HCT116 (cell line): ENCODE measurements around the gene C1S. TPM values are rescaled to one million over a fixed set of nuclear protein-coding genes. Genes with fewer than 3 reads are reported as not detected.

Source experiments
- ATAC-seq: fragments of 200-7000 bp; cut with Tn5 transposase; 2 replicates; pipeline ENCODE4 v1.9.1; 2020; ENCODE audit warnings: mild to moderate bottlenecking, moderate library complexity
- BruUV-seq: library from RNA; stranded (reverse); fragments of 400-500 nt; replicated peaks from 2 replicates; lab custom pipeline; 2021; lab: Mats Ljungman, UMichigan
- CTCF ChIA-PET: fragments of 300-600 bp; sonication (Branson Sonifier 250); formaldehyde crosslinking; loops from one replicate; lab custom pipeline; 2021; ENCODE audit warnings: antibody characterized with exemption; lab: Charles Lee
- POLR2A ChIA-PET: fragments of 300-600, 350-600 bp; sonication (Branson Sonifier 250); formaldehyde crosslinking; loops from one replicate; lab custom pipeline; 2021; ENCODE audit warnings: antibody characterized with exemption; lab: Charles Lee
- RAD21 ChIA-PET, 2 experiments: fragments of 300-600 bp; sonication (Branson Sonifier 250); formaldehyde crosslinking; loops; one replicate each; lab custom pipeline; 2023; ENCODE audit warnings: low total read pairs in 2 of 2; ENCODE audit not compliant: uncharacterized antibody in 2 of 2, unreplicated experiment in 2 of 2, low non-redundant PET in 1 of 2; lab: Charles Lee
- DNase-seq: peaks from one replicate; pipeline ENCODE4 v3.0.0-alpha.2; 2010; ENCODE audit warnings: low read depth, low spot score
- H2AFZ ChIP-seq: fragments of 200-600 bp; shearing (Covaris generic), sonication (generic); 2 replicates; pipeline ENCODE4 v1.6.1; 2017; ENCODE audit warnings: low read depth, mixed run types, mixed read lengths, antibody characterized with exemption, low read length; ENCODE audit not compliant: poor library complexity, severe bottlenecking
- H3K27ac ChIP-seq: 2 replicates; pipeline ENCODE4 v1.5.1; 2012; ENCODE audit warnings: low read depth, low read length
- H3K27me3 ChIP-seq: fragments of 200-600 bp; sonication (generic); 2 replicates; pipeline ENCODE4 v1.6.1; 2016; ENCODE audit warnings: mixed run types, low read length, mixed read lengths; ENCODE audit not compliant: insufficient read depth
- H3K36me3 ChIP-seq, 2 experiments: fragments of 200-500 bp in 1 of 2; fragments of 200-600 bp in 1 of 2; sonication (Bioruptor generic) in 1 of 2; sonication (generic) in 1 of 2; 2 replicates each; pipeline versions ENCODE4 v1.5.1 to v1.6.1; 2014 to 2016; ENCODE audit warnings: low read length in 2 of 2, inconsistent platforms in 1 of 2, mixed read lengths in 1 of 2, mixed run types in 1 of 2; ENCODE audit not compliant: insufficient read depth in 2 of 2, control insufficient read depth in 1 of 2
- H3K4me1 ChIP-seq, 2 experiments: fragments of 200-600 bp in 1 of 2; sonication (generic) in 1 of 2; 2 replicates each; pipeline versions ENCODE4 v1.5.1 to v1.6.1; 2012 to 2017; ENCODE audit warnings: low read length in 2 of 2, inconsistent platforms in 1 of 2, mild to moderate bottlenecking in 1 of 2, mixed read lengths in 1 of 2, mixed run types in 1 of 2, moderate library complexity in 1 of 2; ENCODE audit not compliant: insufficient read depth in 2 of 2, control insufficient read depth in 1 of 2
- H3K4me2 ChIP-seq: fragments of 200-600 bp; sonication (generic); 2 replicates; pipeline ENCODE4 v1.6.1; 2017; ENCODE audit warnings: mixed run types, low read length, mixed read lengths
- H3K4me3 ChIP-seq, 2 experiments: fragments of 200-600 bp in 1 of 2; sonication (generic) in 1 of 2; replicated peaks in 1 of 2; 2 replicates each; pipeline ENCODE4 v1.5.1; 2011 to 2016; ENCODE audit warnings: low read length in 2 of 2, control low read depth in 1 of 2, low read depth in 1 of 2, mild to moderate bottlenecking in 1 of 2, mixed read lengths in 1 of 2, mixed run types in 1 of 2
- H3K79me2 ChIP-seq: fragments of 200-600 bp; sonication (generic); 2 replicates; pipeline ENCODE4 v1.6.1; 2017; ENCODE audit warnings: mild to moderate bottlenecking, mixed run types, low read length, moderate library complexity, mixed read lengths; ENCODE audit not compliant: insufficient read depth
- H3K9ac ChIP-seq: fragments of 200-600 bp; sonication (generic); 2 replicates; pipeline ENCODE4 v1.6.1; 2016; ENCODE audit warnings: low read length, mixed read lengths
- H3K9me2 ChIP-seq: fragments of 200-600 bp; sonication (generic), shearing (Covaris generic); 2 replicates; pipeline ENCODE4 v1.6.1; 2017; ENCODE audit warnings: mixed run types, mild to moderate bottlenecking, moderate library complexity; ENCODE audit not compliant: insufficient read depth
- H3K9me3 ChIP-seq, 2 experiments: fragments of 200-500 bp in 1 of 2; fragments of 200-600 bp in 1 of 2; sonication (Bioruptor generic) in 1 of 2; sonication (generic) in 1 of 2; 2 replicates each; pipeline ENCODE4 v1.6.1; 2014 to 2017; ENCODE audit warnings: low read length in 2 of 2, mixed read lengths in 2 of 2, inconsistent platforms in 1 of 2, low read depth in 1 of 2, mild to moderate bottlenecking in 1 of 2, mixed run types in 1 of 2, moderate library complexity in 1 of 2; ENCODE audit not compliant: control insufficient read depth in 1 of 2, insufficient read depth in 1 of 2
- H4K20me1 ChIP-seq: fragments of 200-600 bp; sonication (generic), shearing (Covaris generic); 2 replicates; pipeline ENCODE4 v1.6.1; 2017; ENCODE audit warnings: mixed run types, mild to moderate bottlenecking, moderate library complexity; ENCODE audit not compliant: insufficient read depth
- ATF3 ChIP-seq: IDR thresholded peaks from 2 replicates; pipeline ENCODE4 v1.6.1; 2012
- CBX3 ChIP-seq: IDR thresholded peaks from 2 replicates; pipeline ENCODE4 v1.6.1; 2012; ENCODE audit warnings: low read depth
- CEBPB ChIP-seq: IDR thresholded peaks from 2 replicates; pipeline ENCODE4 v1.6.1; 2012; ENCODE audit warnings: low read depth
- CTCF ChIP-seq, 3 experiments: fragments of 200-600 bp in 1 of 3; sonication (generic) in 1 of 3; IDR thresholded peaks in 2 of 3; conservative IDR thresholded peaks in 1 of 3; 2 replicates each; pipeline ENCODE4 v1.5.1; 2012 to 2017; ENCODE audit warnings: low read depth in 2 of 3, low read length in 2 of 3, antibody characterized with exemption in 1 of 3, borderline replicate concordance in 1 of 3, control low read depth in 1 of 3, mild to moderate bottlenecking in 1 of 3, mixed read lengths in 1 of 3, mixed run types in 1 of 3, moderate library complexity in 1 of 3; ENCODE audit not compliant: insufficient read depth in 1 of 3
- ELF1 ChIP-seq: IDR thresholded peaks from 2 replicates; pipeline ENCODE4 v1.6.1; 2012; ENCODE audit warnings: low read depth, borderline replicate concordance
- EZH2phosphoT487 ChIP-seq: fragments of 200-600 bp; IDR thresholded peaks from 2 replicates; pipeline ENCODE4 v1.6.1; 2018; ENCODE audit warnings: antibody characterized with exemption, borderline replicate concordance
- JUND ChIP-seq: IDR thresholded peaks from 2 replicates; pipeline ENCODE4 v1.6.1; 2012
- MAX ChIP-seq: IDR thresholded peaks from 2 replicates; pipeline ENCODE4 v1.6.1; 2012
- POLR2A ChIP-seq: IDR thresholded peaks from 2 replicates; pipeline ENCODE4 v1.7.0; 2011; ENCODE audit warnings: borderline replicate concordance; ENCODE audit not compliant: insufficient read depth, insufficient read length; ENCODE audit errors: extremely low read depth
- RAD21 ChIP-seq: IDR thresholded peaks from 2 replicates; pipeline ENCODE4 v1.6.1; 2012; ENCODE audit warnings: low read depth, mild to moderate bottlenecking
- SIN3A ChIP-seq: IDR thresholded peaks from 2 replicates; pipeline ENCODE4 v1.6.1; 2012; ENCODE audit warnings: low read depth
- SRF ChIP-seq: IDR thresholded peaks from 2 replicates; pipeline ENCODE4 v1.6.1; 2012; ENCODE audit warnings: low read depth
- TCF7L2 ChIP-seq: IDR thresholded peaks from 2 replicates; pipeline ENCODE4 v1.7.0; 2011; ENCODE audit warnings: borderline replicate concordance, inconsistent platforms; ENCODE audit not compliant: insufficient read depth, insufficient read length; ENCODE audit errors: extremely low read depth
- ZBTB33 ChIP-seq: IDR thresholded peaks from 2 replicates; pipeline ENCODE4 v1.6.1; 2011; ENCODE audit warnings: mild to moderate bottlenecking, low read length, moderate library complexity; ENCODE audit not compliant: insufficient replicate concordance; ENCODE audit errors: extremely low read depth
- ZFX ChIP-seq: fragments of 450-650 bp; IDR thresholded peaks from 2 replicates; pipeline ENCODE4 v1.6.1; 2017
- intact Hi-C: fragments of 100-400 bp; cut with micrococcal nuclease; formaldehyde crosslinking; loops from 2 replicates; pipeline ENCODE4 v1.10.0; 2022
- total RNA-seq: library from RNA; stranded (reverse); gene quantifications from one replicate; pipeline ENCODE4 v1.2.1, GENCODE V29; 2021; ENCODE audit not compliant: unreplicated experiment

The C1S gene
- total RNA-seq, 1 experiment from 2014 or later: 2.4 TPM

GRCh38 chr12:7102582-7102981 is 42.1 kb downstream of the C1S start:
- RAD21 ChIA-PET: no interaction called here
- no peak overlapping the region for H2AFZ ChIP-seq
- no TSS peak for BruUV-seq
- no peak for DNase-seq
- CTCF ChIA-PET: no interaction called here
- H3K9ac ChIP-seq: no peak overlapping the region
- H3K4me1 ChIP-seq: peaks cover 0 to 1% of the 10 kb centered on the region in 2 experiments; a peak in 2 of 4 replicates
- no peak overlapping the region for H3K4me2 ChIP-seq
- H3K27me3 ChIP-seq: no peaks in the 10 kb centered on the region
- POLR2A ChIA-PET: no interaction called here
- no peaks in the 10 kb centered on the region for H4K20me1 ChIP-seq
- intact Hi-C loops: no loop called here
- H3K27ac ChIP-seq: no peak overlapping the region
- TF ChIP-seq POLR2A (no peak), ELF1 (no peak), ATF3 (no peak), TCF7L2 (no peak), ZBTB33 (no peak), MAX (no peak), ZFX (no peak), RAD21 (no peak), CEBPB (no peak), SRF (no peak), EZH2phosphoT487 (no peak), CTCF (IDR thresholded peaks at IDR 0.05 in 2 of 3, conservative IDR thresholded peaks at IDR 0.05 in 1 of 3; ENCODE audit: borderline replicate concordance in 1 of 3, insufficient read depth in 1 of 3, low read depth in 2 of 3, low read length in 2 of 3) (no peak), SIN3A (no peak), CBX3 (no peak), JUND (no peak)
- TF ChIP-seq, all 23 proteins: peak for 0
- H3K79me2 ChIP-seq: peaks cover 14% of the 10 kb centered on the region
- H3K9me3 ChIP-seq: peaks cover 9 to 11% of the 10 kb centered on the region in 2 experiments; a peak in 1 of 4 replicates
- no peaks in the 10 kb centered on the region for H3K9me2 ChIP-seq
- no peak for ATAC-seq
- no peak overlapping the region for H3K4me3 ChIP-seq
- H3K36me3 ChIP-seq: peaks cover 6 to 9% of the 10 kb centered on the region in 2 experiments; a peak in 2 of 4 replicates
